ENCODE data around the gene H6PD. TPM values are rescaled to one million over a fixed set of nuclear protein-coding genes. Genes with fewer than 3 reads are reported as not detected.

H6PD gene
- total and polyA plus RNA-seq, 2 donors (not counting 3 experiments of a cell fraction or from before 2014, with no cell fraction given) = 24.5 to 29.0 TPM

- intact Hi-C loops (cut with micrococcal nuclease) = no loop called here
- Histone ChIP-seq H3K27ac (ENCODE audit: insufficient read depth, low read depth, low read length) (no peak overlapping the region), H3K4me2 (ENCODE audit: insufficient read depth, low read length) (peak overlapping the region; percentile 25), H4K20me1 (replicated peaks; ENCODE audit: control insufficient read depth, extremely low read depth, insufficient read depth, low read length) (no peaks in the 10 kb centered on the region), H3K27me3 (ENCODE audit: control insufficient read depth in 2 of 2, insufficient read depth in 2 of 2, low read length in 2 of 2) (no peaks in the 10 kb centered on the region), H3K4me3 (replicated peaks in 1 of 3; ENCODE audit: insufficient read depth in 1 of 3, low read depth in 1 of 3, low read length in 3 of 3) (no peak overlapping the region), H3K9me1 (replicated peaks; ENCODE audit: control insufficient read depth, extremely low read depth, insufficient read depth, low read length) (no peaks in the 10 kb centered on the region), H3K9ac (replicated peaks; ENCODE audit: extremely low read depth, insufficient read depth, low read length) (no peak overlapping the region), H3K4me1 (ENCODE audit: control insufficient read depth, extremely low read depth, insufficient read depth, low read length) (peaks cover 13% of the 10 kb centered on the region), H3K79me2 (ENCODE audit: control insufficient read depth, insufficient read depth, low read length) (no peaks in the 10 kb centered on the region), H2AFZ (ENCODE audit: low read depth, low read length) (no peak overlapping the region), H3K36me3 (ENCODE audit: control insufficient read depth in 2 of 2, extremely low read depth in 1 of 2, insufficient read depth in 2 of 2, low read length in 2 of 2) (no peaks in the 10 kb centered on the region), H3K9me3 (replicated peaks; ENCODE audit: control insufficient read depth, insufficient read depth, low read length) (no peaks in the 10 kb centered on the region)
- ChIA-PET POLR2A (no interaction called here), CTCF (interaction anchor here (1.1 to 2.4 kb wide), 4 partner anchors 9 to 215 kb away, joined by 4 to 14 read pairs (median 12); no protein-coding TSS in a partner anchor)
- BruUV-seq (replicated peaks) = no TSS peak
- TF ChIP-seq CTCF (IDR thresholded peaks at IDR 0.05; ENCODE audit: extremely low read depth in 1 of 2, insufficient read depth in 1 of 2, low read depth in 1 of 2, low read length in 2 of 2) (no peak), POLR2A (IDR thresholded peaks at IDR 0.05; ENCODE audit: low read depth, low read length) (no peak), JUN (IDR thresholded peaks at IDR 0.05; ENCODE audit: borderline replicate concordance, insufficient read depth, insufficient read length, low read depth) (peak; percentile 68), FOS (IDR thresholded peaks at IDR 0.05; ENCODE audit: borderline replicate concordance, insufficient read depth, low read length) (peak; percentile 62), POLR2AphosphoS5 (IDR thresholded peaks at IDR 0.05; ENCODE audit: insufficient read depth, low read depth, low read length) (peak; percentile 70), EZH2 (IDR thresholded peaks at IDR 0.05; ENCODE audit: borderline replicate concordance, low read depth, low read length, severe bottlenecking) (no peak), MYC (IDR thresholded peaks at IDR 0.05; ENCODE audit: low read depth, low read length) (no peak), GATA2 (IDR thresholded peaks at IDR 0.05; ENCODE audit: insufficient read depth, insufficient read length, low read depth, low read length) (no peak), MAX (IDR thresholded peaks at IDR 0.05; ENCODE audit: insufficient read depth, insufficient read length) (no peak)
- dilution Hi-C loops (cut with MboI; ENCODE audit: extremely low pct_ligation_motif_present, low sequenced_read_pairs) = no loop called here
- DNase-seq (ENCODE audit: low read depth, low spot score) = peak; percentile 63
- peak; percentile 95 for FAIRE-seq
Observed at GRCh38 chr1:9275567-9276034, 41.0 kb downstream of the H6PD start.
